Measurements from ENCODE around the gene FAM32A. TPM values are rescaled to one million over a fixed set of nuclear protein-coding genes. Genes with fewer than 3 reads are reported as not detected.

Gene FAM32A
- total and polyA plus RNA-seq, 4 experiments from 2014 or later = 50.9 to 128 (median 82.1) TPM

DNA sequence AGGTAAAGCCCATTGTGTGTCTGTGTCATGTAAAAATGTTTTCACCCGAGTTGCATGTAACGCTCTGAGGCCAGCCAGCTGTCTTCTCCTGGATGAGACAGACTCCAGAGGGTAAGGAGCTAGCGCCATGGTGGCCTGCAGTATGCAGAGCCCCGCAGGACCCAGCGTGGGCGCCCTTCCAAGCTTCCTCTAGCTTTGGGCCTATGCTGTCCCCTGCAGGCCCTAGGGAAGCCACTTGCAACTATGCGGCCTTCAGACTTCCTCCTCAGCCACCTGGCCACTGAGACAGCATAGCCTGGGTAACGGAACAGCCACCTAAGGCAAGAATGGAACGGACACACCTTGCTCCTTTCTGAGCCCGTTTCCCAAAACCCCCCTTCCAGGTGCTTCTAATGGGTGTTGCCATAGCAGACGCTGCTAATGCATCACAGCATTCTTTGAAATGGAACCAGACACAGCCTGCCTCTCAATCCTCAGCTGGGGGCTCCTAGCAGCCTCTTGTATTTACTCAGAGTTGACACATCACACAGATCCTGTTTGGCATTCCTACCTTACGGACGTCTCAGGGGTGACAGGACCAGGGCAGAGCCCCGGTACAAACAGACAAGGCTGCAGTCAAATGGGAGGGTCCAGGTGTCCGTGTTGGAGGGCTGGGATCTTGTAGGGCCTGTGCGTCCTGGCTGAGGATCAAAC lies 6.2 kb downstream of the FAM32A start:
- intact Hi-C loops (cut with micrococcal nuclease) = no loop called here
- peaks cover 22% of the 10 kb centered on the region for H3K4me1 ChIP-seq (ENCODE audit: insufficient read depth, low read length)
- H3K4me1 Mint-ChIP-seq = peaks cover 14 to 20% (median 15%) of the 10 kb centered on the region in 4 donors
- H3K36me3 ChIP-seq (ENCODE audit: insufficient read depth, low read length) = peaks cover 37% of the 10 kb centered on the region
- ChIA-PET CTCF (ENCODE audit: partially characterized antibody) (no interaction called here), POLR2A (ENCODE audit: partially characterized antibody) (no interaction called here)
- peak overlapping the region in 1 of 8 donors; percentile 38 for H3K4me3 Mint-ChIP-seq
- no peaks in the 10 kb centered on the region for H3K27me3 Mint-ChIP-seq
- H3K4me3 ChIP-seq (ENCODE audit: low read length in 2 of 2) = no peak overlapping the region
- H3K27me3 ChIP-seq (ENCODE audit: insufficient read depth, low read length) = no peaks in the 10 kb centered on the region
- H3K27ac Mint-ChIP-seq = no peak overlapping the region
- no peak for DNase-seq
- peaks cover 20 to 46% of the 10 kb centered on the region in 2 donors for H3K36me3 Mint-ChIP-seq
- no peaks in the 10 kb centered on the region for H3K9me3 Mint-ChIP-seq
- H3K9me3 ChIP-seq (ENCODE audit: control insufficient read depth in 1 of 2, low read length in 2 of 2) = no peaks in the 10 kb centered on the region
- no peak overlapping the region for H3K27ac ChIP-seq (ENCODE audit: low read depth, low read length)

DNA sequence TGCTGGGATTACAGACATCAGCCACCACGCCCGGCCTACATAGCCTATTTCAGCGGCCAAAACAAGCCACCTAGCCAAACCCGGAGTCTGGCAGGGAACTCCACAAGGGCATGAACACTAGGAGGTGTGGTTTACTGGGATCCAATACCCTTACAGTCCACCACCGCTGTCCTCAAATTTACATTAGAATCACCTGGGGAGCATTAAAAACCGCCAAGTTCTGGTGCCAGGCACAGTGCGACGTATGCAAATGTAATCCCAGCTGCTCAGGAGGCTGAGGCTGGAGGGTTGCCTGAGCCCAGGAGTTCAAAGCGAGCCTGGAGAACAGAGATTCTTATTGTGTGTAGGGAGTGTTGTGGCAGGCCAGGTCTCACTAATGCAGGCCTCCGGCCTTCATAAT lies 8.3 kb downstream of the FAM32A start:
- peaks cover 0 to 2% (median 0%) of the 10 kb centered on the region in 8 donors for H3K9me3 Mint-ChIP-seq
- no peak overlapping the region for H3K4me3 Mint-ChIP-seq
- peaks cover 8 to 19% (median 15%) of the 10 kb centered on the region in 4 donors for H3K4me1 Mint-ChIP-seq
- no peak for DNase-seq
- H3K27me3 ChIP-seq (ENCODE audit: insufficient read depth, low read length) = no peaks in the 10 kb centered on the region
- intact Hi-C loops (cut with micrococcal nuclease) = no loop called here
- H3K27ac Mint-ChIP-seq = peak overlapping the region in 2 of 7 donors; percentile 29 to 70
- ChIA-PET POLR2A (ENCODE audit: partially characterized antibody) (interaction anchor here (1.4 kb wide), 1 partner anchor 8 kb away, joined by 5 read pairs; the partner anchor contains the start of gene FAM32A), CTCF (ENCODE audit: partially characterized antibody) (no interaction called here)
- H3K9me3 ChIP-seq (ENCODE audit: control insufficient read depth in 1 of 2, low read length in 2 of 2) = no peaks in the 10 kb centered on the region
- peaks cover 17% of the 10 kb centered on the region for H3K4me1 ChIP-seq (ENCODE audit: insufficient read depth, low read length)
- H3K36me3 ChIP-seq (ENCODE audit: insufficient read depth, low read length) = peaks cover 30% of the 10 kb centered on the region
- H3K27me3 Mint-ChIP-seq = no peaks in the 10 kb centered on the region
- H3K36me3 Mint-ChIP-seq = peaks cover 13 to 41% of the 10 kb centered on the region in 2 donors
- no peak overlapping the region for H3K27ac ChIP-seq (ENCODE audit: low read depth, low read length)
- no peak overlapping the region for H3K4me3 ChIP-seq (ENCODE audit: low read length in 2 of 2)

DNA sequence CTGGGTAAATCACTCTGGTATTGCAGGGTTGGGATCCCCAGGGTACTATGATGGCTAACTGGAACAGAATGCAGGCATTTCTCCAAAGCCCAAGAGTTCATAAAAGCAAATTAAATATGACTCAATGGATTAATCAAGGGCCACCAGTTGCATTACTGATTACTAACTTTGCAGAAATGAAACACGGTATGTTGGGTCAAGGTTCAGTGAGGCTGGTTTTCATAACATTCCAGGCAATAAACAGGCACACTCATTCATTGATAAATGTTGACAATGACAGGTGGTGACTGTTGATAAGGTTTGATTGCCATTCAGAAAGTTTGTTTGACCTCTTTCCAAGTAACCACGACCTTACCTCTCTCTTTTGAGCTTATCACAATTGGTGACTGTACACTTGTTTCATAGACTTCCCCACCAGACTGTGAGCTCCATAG lies 12.0 kb downstream of the FAM32A start:
- H3K4me3 Mint-ChIP-seq = peak overlapping the region; percentile 87 to 95 (median 90)
- POLR2A ChIA-PET (ENCODE audit: partially characterized antibody) = interaction anchor here (0.6 to 3.6 kb wide), 17 partner anchors 8 to 360 kb away, joined by 3 to 35 read pairs (median 5); partner anchors contain the start of genes FAM32A and KLF2
- H3K4me3 ChIP-seq (ENCODE audit: low read length in 2 of 2) = peak overlapping the region in 1 of 2 donors; percentile 88

DNA sequence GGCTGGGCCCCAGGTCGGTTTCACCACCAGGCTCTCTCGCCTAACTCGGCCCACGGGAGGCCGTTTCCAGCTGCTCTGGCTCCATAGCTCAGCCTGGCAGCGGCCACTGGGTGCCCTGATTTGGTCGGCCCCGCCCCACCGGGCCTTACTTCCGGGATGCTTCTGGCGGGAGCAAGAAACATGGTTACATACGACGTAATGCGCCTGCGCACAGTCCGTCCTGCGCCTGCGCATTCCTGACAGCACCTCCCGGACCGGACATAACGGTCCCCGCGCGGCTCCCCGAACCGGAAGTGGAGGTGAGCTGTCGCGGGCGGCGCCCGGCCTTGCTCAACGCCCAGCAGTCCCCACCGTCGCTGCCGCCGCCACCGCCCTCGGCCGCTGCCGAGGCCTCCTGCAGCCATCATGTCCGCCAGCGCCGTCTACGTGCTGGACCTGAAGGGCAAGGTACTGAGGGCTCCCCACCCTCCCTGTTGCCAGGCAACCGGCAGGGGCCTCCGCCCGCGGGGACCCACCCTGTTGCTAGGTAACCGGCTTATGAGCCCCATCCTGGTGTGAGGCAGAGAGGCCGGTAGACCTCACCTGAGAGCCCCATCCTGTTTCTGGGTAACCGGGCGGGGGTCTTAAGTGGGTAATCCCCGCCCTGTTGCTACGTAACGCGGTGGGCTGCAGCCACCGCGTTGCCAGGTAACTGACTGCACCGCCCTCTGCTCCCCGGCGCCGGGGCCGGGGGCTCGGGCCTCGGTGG lies 12.6 kb downstream of the FAM32A start, which contains the start of gene AP1M1:
TSS of gene AP1M1 (plus strand) at position 290 of the 748 bp plus-strand sequence. CDS start at position 406, 116 bp downstream.
- POLR2A ChIA-PET (ENCODE audit: partially characterized antibody) = interaction anchor here (0.6 to 3.6 kb wide), 18 partner anchors 9 to 468 kb away, joined by 3 to 35 read pairs (median 4); partner anchors contain the start of genes FAM32A and KLF2

More for the DNA sequence above, 12.0 kb downstream of the FAM32A start:
- peaks cover 6% of the 10 kb centered on the region for H3K36me3 ChIP-seq (ENCODE audit: insufficient read depth, low read length)
- CTCF ChIA-PET (ENCODE audit: partially characterized antibody) = interaction anchor here (0.8 to 5.3 kb wide), 7 partner anchors 12 to 222 kb away, joined by 3 to 36 read pairs (median 4); partner anchors contain the start of gene FAM32A
- intact Hi-C loops (cut with micrococcal nuclease) = loop anchor here (1.0 to 5.0 kb wide), 2 partner anchors 12 to 185 kb away; partner anchors contain the start of gene FAM32A
- H3K4me1 Mint-ChIP-seq = peaks cover 20 to 47% (median 36%) of the 10 kb centered on the region in 4 donors
- H3K9me3 Mint-ChIP-seq = peaks cover 0 to 2% (median 0%) of the 10 kb centered on the region in 8 donors
- no peaks in the 10 kb centered on the region for H3K9me3 ChIP-seq (ENCODE audit: control insufficient read depth in 1 of 2, low read length in 2 of 2)
- peaks cover 27% of the 10 kb centered on the region for H3K4me1 ChIP-seq (ENCODE audit: insufficient read depth, low read length)
- H3K27me3 Mint-ChIP-seq = no peaks in the 10 kb centered on the region
- DNase-seq = no peak
- H3K36me3 Mint-ChIP-seq = peaks cover 8 to 29% of the 10 kb centered on the region in 2 donors
- H3K27ac Mint-ChIP-seq = peak overlapping the region; percentile 95 to 99 (median 98)
- peak overlapping the region; percentile 90 for H3K27ac ChIP-seq (ENCODE audit: low read depth, low read length)
- no peaks in the 10 kb centered on the region for H3K27me3 ChIP-seq (ENCODE audit: insufficient read depth, low read length)

DNA sequence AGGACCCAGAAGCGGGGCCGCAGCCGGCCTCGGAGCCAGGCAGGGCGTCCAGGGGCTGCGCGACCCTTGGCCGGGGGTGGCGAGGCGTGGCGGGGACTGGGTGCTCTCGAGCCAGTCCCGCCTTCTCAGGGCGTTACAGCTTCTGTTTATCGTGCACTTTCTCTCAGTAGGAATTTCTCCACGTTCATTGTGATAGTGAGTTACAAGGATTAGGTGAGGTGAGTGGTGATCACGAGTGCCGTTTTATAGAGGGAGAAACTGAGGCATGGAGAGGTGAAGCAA lies 13.1 kb downstream of the FAM32A start:
- Mint-ChIP-seq H3K36me3 (peaks cover 18 to 38% of the 10 kb centered on the region in 2 donors), H3K27ac (peak overlapping the region; percentile 80 to 97 (median 93)), H3K27me3 (no peaks in the 10 kb centered on the region)

More for the DNA sequence above, 12.6 kb downstream of the FAM32A start, which contains the start of gene AP1M1:
- CTCF ChIA-PET (ENCODE audit: partially characterized antibody) = interaction anchor here (0.8 to 5.3 kb wide), 7 partner anchors 13 to 222 kb away, joined by 3 to 36 read pairs (median 4); partner anchors contain the start of gene FAM32A
- peak; percentile 97 to 98 (median 98) for DNase-seq
- Mint-ChIP-seq H3K4me3 (peak within 1 kb of the TSS; percentile 87 to 95 (median 90)), H3K27me3 (no peaks in the 10 kb centered on the region), H3K4me1 (peaks cover 25 to 53% (median 40%) of the 10 kb centered on the region in 4 donors), H3K9me3 (peaks cover 0 to 2% (median 0%) of the 10 kb centered on the region in 8 donors), H3K27ac (peak within 1 kb of the TSS; percentile 95 to 99 (median 98)), H3K36me3 (peaks cover 14 to 33% of the 10 kb centered on the region in 2 donors)
- peaks cover 5% of the 10 kb centered on the region for H3K36me3 ChIP-seq (ENCODE audit: insufficient read depth, low read length)
- peak within 1 kb of the TSS; percentile 70 to 88 for H3K4me3 ChIP-seq (ENCODE audit: low read length in 2 of 2)
- no peaks in the 10 kb centered on the region for H3K27me3 ChIP-seq (ENCODE audit: insufficient read depth, low read length)
- H3K9me3 ChIP-seq (ENCODE audit: control insufficient read depth in 1 of 2, low read length in 2 of 2) = no peaks in the 10 kb centered on the region
- H3K4me1 ChIP-seq (ENCODE audit: insufficient read depth, low read length) = peaks cover 27% of the 10 kb centered on the region
- H3K27ac ChIP-seq (ENCODE audit: low read depth, low read length) = peak within 1 kb of the TSS; percentile 90
- intact Hi-C loops (cut with micrococcal nuclease) = loop anchor here (1.0 to 5.0 kb wide), 2 partner anchors 12 to 185 kb away; partner anchors contain the start of gene FAM32A

DNA sequence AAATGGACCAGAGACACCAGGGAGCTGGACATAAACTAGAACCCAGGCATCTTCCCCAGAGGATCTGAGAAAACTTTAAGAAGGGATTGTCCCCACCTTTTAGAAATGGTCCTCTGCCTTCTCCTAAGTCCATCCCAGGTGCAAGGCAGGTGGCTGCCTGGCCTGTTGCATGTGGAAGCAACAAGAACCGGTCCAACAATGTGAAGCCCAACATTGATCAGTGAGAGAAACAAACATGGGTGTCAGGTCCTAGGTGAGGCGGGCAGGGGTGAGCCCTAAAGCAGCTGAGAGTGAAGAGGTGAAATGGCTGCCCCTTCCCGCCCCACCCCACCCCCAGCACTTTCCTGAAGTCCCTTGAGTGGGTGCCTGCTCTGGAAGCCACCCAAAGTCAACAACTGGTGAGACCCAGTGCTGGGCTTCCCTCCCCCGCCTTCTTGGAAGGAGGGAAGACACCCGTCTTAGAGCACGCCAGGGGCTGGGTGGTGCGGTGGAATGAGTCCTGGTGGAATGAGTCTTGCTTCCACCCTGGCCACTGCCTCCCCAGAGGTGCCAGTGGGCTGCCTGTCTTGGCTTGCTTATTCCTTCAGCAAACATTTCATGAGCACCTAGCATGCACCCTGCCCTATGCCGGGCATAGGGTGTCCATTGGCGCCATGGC lies 14.2 kb downstream of the FAM32A start:
- DNase-seq = no peak
- intact Hi-C loops (cut with micrococcal nuclease) = loop anchor here (5.0 kb wide), 1 partner anchor 183 kb away; no protein-coding TSS in a partner anchor
- Histone ChIP-seq H3K4me1 (ENCODE audit: insufficient read depth, low read length) (peaks cover 27% of the 10 kb centered on the region), H3K9me3 (ENCODE audit: control insufficient read depth in 1 of 2, low read length in 2 of 2) (no peaks in the 10 kb centered on the region), H3K4me3 (ENCODE audit: low read length in 2 of 2) (peak overlapping the region in 1 of 2 donors; percentile 88), H3K27me3 (ENCODE audit: insufficient read depth, low read length) (no peaks in the 10 kb centered on the region), H3K27ac (ENCODE audit: low read depth, low read length) (peak overlapping the region; percentile 90), H3K36me3 (ENCODE audit: insufficient read depth, low read length) (peaks cover 19% of the 10 kb centered on the region)
- peak overlapping the region; percentile 74 to 90 (median 84) for H3K4me3 Mint-ChIP-seq
- POLR2A ChIA-PET (ENCODE audit: partially characterized antibody) = interaction anchor here (0.8 to 3.1 kb wide), 2 partner anchors 126 to 132 kb away, joined by 4 to 17 read pairs; partner anchors contain the start of gene KLF2
- peaks cover 25 to 54% (median 42%) of the 10 kb centered on the region in 4 donors for H3K4me1 Mint-ChIP-seq
- no peaks in the 10 kb centered on the region for H3K27me3 Mint-ChIP-seq
- CTCF ChIA-PET (ENCODE audit: partially characterized antibody) = no interaction called here
- H3K27ac Mint-ChIP-seq = peak overlapping the region; percentile 16 to 97 (median 93)
- peaks cover 0 to 2% (median 0%) of the 10 kb centered on the region in 8 donors for H3K9me3 Mint-ChIP-seq
- H3K36me3 Mint-ChIP-seq = peaks cover 21 to 42% of the 10 kb centered on the region in 2 donors

More for the DNA sequence above, 13.1 kb downstream of the FAM32A start:
- POLR2A ChIA-PET (ENCODE audit: partially characterized antibody) = interaction anchor here (0.6 to 3.6 kb wide), 11 partner anchors 9 to 467 kb away, joined by 3 to 35 read pairs (median 6); partner anchors contain the start of genes FAM32A and KLF2
- peaks cover 10% of the 10 kb centered on the region for H3K36me3 ChIP-seq (ENCODE audit: insufficient read depth, low read length)
- Mint-ChIP-seq H3K4me3 (peak overlapping the region; percentile 74 to 90 (median 84)), H3K9me3 (peaks cover 0 to 2% (median 0%) of the 10 kb centered on the region in 8 donors), H3K4me1 (peaks cover 25 to 54% (median 42%) of the 10 kb centered on the region in 4 donors)
- H3K4me1 ChIP-seq (ENCODE audit: insufficient read depth, low read length) = peaks cover 27% of the 10 kb centered on the region
- DNase-seq = no peak
- CTCF ChIA-PET (ENCODE audit: partially characterized antibody) = interaction anchor here (1.0 to 5.3 kb wide), 3 partner anchors 13 to 156 kb away, joined by 3 to 36 read pairs (median 5); partner anchors contain the start of gene FAM32A
- H3K9me3 ChIP-seq (ENCODE audit: control insufficient read depth in 1 of 2, low read length in 2 of 2) = no peaks in the 10 kb centered on the region
- peak overlapping the region; percentile 90 for H3K27ac ChIP-seq (ENCODE audit: low read depth, low read length)
- peak overlapping the region; percentile 70 to 88 for H3K4me3 ChIP-seq (ENCODE audit: low read length in 2 of 2)
- intact Hi-C loops (cut with micrococcal nuclease) = loop anchor here (5.0 kb wide), 1 partner anchor 184 kb away; no protein-coding TSS in a partner anchor
- H3K27me3 ChIP-seq (ENCODE audit: insufficient read depth, low read length) = no peaks in the 10 kb centered on the region

Data from CD4-positive, alpha-beta memory T cell (primary cell).